ENCODE measurements around the gene ARRB1. TPM values are rescaled to one million over a fixed set of nuclear protein-coding genes. Genes with fewer than 3 reads are reported as not detected.

ARRB1 gene
- total RNA-seq, 1 donor = 14.5 TPM

DNA sequence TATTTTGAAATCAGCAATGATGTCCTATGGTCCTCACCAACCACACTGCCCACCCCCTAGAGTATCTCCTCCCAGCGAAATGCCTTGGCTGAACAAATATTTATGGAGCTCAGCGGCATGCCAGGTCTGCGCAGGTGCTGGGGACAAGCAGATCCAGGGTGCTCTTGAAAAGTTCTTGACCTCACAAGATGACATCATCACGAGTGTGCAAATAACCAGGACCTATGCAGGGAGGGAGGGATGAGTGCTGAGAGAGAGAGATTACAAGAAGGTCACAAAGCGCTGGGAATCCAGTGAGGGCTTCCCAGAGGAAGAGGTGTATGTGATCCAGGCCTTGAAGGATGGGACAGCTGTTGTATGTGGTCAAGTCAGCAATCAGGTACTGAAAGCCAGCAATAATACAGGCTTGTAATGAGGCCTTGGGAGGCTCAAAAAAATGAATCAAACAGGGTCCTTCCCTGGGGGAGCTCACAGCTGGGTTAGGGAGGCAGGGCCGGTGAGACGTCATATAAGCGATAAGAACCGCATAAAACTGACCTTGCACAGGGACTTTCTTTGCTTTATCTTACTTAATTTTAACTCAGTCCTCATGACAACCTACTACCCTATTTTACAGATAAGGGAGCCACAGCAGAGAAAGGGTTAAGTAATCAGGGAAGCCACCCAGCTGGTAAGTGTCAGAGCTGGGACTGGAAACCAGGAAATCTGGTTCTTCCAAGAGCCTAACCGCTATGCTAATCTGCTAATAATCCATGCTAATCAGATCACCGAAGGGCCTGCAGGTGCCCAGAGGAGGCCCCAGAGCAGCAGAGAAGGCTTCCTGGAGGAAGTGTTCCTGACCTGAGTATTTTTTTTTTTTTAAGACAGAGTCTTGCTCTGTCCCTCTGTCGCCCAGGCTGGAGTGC, 8.2 kb downstream of the ARRB1 start:
- no peak overlapping the region for H2AFZ ChIP-seq (ENCODE audit: low read length)
- no peak overlapping the region for H3K4me2 ChIP-seq (ENCODE audit: insufficient read depth, low read length)
- no peaks in the 10 kb centered on the region for H3K9me3 ChIP-seq (ENCODE audit: low read depth, low read length)
- H3K27ac ChIP-seq (ENCODE audit: low read depth, low read length) = no peak overlapping the region
- TF ChIP-seq CTCF (IDR thresholded peaks at IDR 0.05; ENCODE audit: extremely low read depth, low read depth, low read length) = no peak
- H3K36me3 ChIP-seq (ENCODE audit: insufficient read depth, low read length) = no peaks in the 10 kb centered on the region
- H3K27me3 ChIP-seq (ENCODE audit: insufficient read depth, low read length) = no peaks in the 10 kb centered on the region
- no peaks in the 10 kb centered on the region for H3K79me2 ChIP-seq (ENCODE audit: insufficient read depth, low read length)
- DNase-seq (ENCODE audit: insufficient read length, low spot score, missing footprints) = no peak
- H3K4me3 ChIP-seq (ENCODE audit: insufficient read depth, low read length) = no peak overlapping the region
- H3K4me1 ChIP-seq (ENCODE audit: insufficient read depth, low read length) = peaks cover 51% of the 10 kb centered on the region
- H4K20me1 ChIP-seq (ENCODE audit: insufficient read depth, low read length) = peaks cover 7% of the 10 kb centered on the region

GRCh38 chr11:75342231-75342918, 9.1 kb downstream of the ARRB1 start:
- TF ChIP-seq CTCF (IDR thresholded peaks at IDR 0.05; ENCODE audit: extremely low read depth, low read depth, low read length) = no peak
- Histone ChIP-seq H3K4me1 (ENCODE audit: insufficient read depth, low read length) (peaks cover 51% of the 10 kb centered on the region), H4K20me1 (ENCODE audit: insufficient read depth, low read length) (peaks cover under 1% of the 10 kb centered on the region), H3K27me3 (ENCODE audit: insufficient read depth, low read length) (no peaks in the 10 kb centered on the region), H3K36me3 (ENCODE audit: insufficient read depth, low read length) (no peaks in the 10 kb centered on the region), H3K4me3 (ENCODE audit: insufficient read depth, low read length) (no peak overlapping the region), H3K4me2 (ENCODE audit: insufficient read depth, low read length) (no peak overlapping the region), H3K27ac (ENCODE audit: low read depth, low read length) (no peak overlapping the region), H3K9me3 (ENCODE audit: low read depth, low read length) (no peaks in the 10 kb centered on the region), H3K79me2 (ENCODE audit: insufficient read depth, low read length) (no peaks in the 10 kb centered on the region), H2AFZ (ENCODE audit: low read length) (no peak overlapping the region)
- DNase-seq (ENCODE audit: insufficient read length, low spot score, missing footprints) = peak; percentile 84

- Histone ChIP-seq H3K27ac (ENCODE audit: low read depth, low read length) (no peak overlapping the region), H3K4me3 (ENCODE audit: insufficient read depth, low read length) (no peak overlapping the region), H3K9me3 (ENCODE audit: low read depth, low read length) (no peaks in the 10 kb centered on the region), H3K79me2 (ENCODE audit: insufficient read depth, low read length) (no peaks in the 10 kb centered on the region), H3K36me3 (ENCODE audit: insufficient read depth, low read length) (no peaks in the 10 kb centered on the region), H3K27me3 (ENCODE audit: insufficient read depth, low read length) (no peaks in the 10 kb centered on the region), H2AFZ (ENCODE audit: low read length) (no peak overlapping the region), H4K20me1 (ENCODE audit: insufficient read depth, low read length) (no peaks in the 10 kb centered on the region), H3K4me2 (ENCODE audit: insufficient read depth, low read length) (no peak overlapping the region), H3K4me1 (ENCODE audit: insufficient read depth, low read length) (peaks cover 47% of the 10 kb centered on the region)
- TF ChIP-seq CTCF (IDR thresholded peaks at IDR 0.05; ENCODE audit: extremely low read depth, low read depth, low read length) = no peak
- peak; percentile 29 for DNase-seq (ENCODE audit: insufficient read length, low spot score, missing footprints)
These were observed 9.8 kb downstream of the ARRB1 start for GRCh38 chr11:75341612-75342011.
